GM12801 (cell line): ENCODE data around the gene TIMM10B.

Experiments
- CTCF ChIP-seq: IDR thresholded peaks from one replicate; pipeline ENCODE4 v1.5.1; 2011; ENCODE audit warnings: control low read depth; ENCODE audit not compliant: insufficient read length; ENCODE audit errors: extremely low read depth

Gene TIMM10B

GRCh38 chr11:6482441-6482840 is 1.1 kb downstream of the TIMM10B start:
- no peak for TF ChIP-seq CTCF

- TF ChIP-seq CTCF = no peak
These were observed 1.7 kb downstream of the TIMM10B start for GRCh38 chr11:6483015-6483414.

- no peak for TF ChIP-seq CTCF
These were observed 4.4 kb downstream of the TIMM10B start for GRCh38 chr11:6485661-6486060.

GRCh38 chr11:6486256-6486655 is 5.0 kb downstream of the TIMM10B start:
- TF ChIP-seq CTCF = no peak

- no peak for TF ChIP-seq CTCF
These were observed 5.6 kb downstream of the TIMM10B start for GRCh38 chr11:6486938-6487337.

- no peak for TF ChIP-seq CTCF
These were observed 7.0 kb downstream of the TIMM10B start for GRCh38 chr11:6488342-6488741.

- TF ChIP-seq CTCF = no peak
These were observed 7.5 kb downstream of the TIMM10B start for GRCh38 chr11:6488821-6489220.

GRCh38 chr11:6489306-6489705 is 8.0 kb downstream of the TIMM10B start:
- TF ChIP-seq CTCF = no peak
